GM18508 (cell line): Measurements from ENCODE around the gene TMEM116.

Experiments
- ATAC-seq: cut with Tn5 transposase; IDR thresholded peaks from one replicate; pipeline ENCODE4 v1.9.1; 2021; ENCODE audit warnings: moderate number of reproducible peaks; ENCODE audit not compliant: insufficient read depth, unreplicated experiment

Gene TMEM116

GRCh38 chr12:111907740-111908139 is 105.2 kb downstream of the TMEM116 start:
- ATAC-seq = no peak

- ATAC-seq = no peak
Observed at GRCh38 chr12:111905502-111905901, 107.5 kb downstream of the TMEM116 start.

- no peak for ATAC-seq
Observed at GRCh38 chr12:111904446-111904975, 108.5 kb downstream of the TMEM116 start.

GRCh38 chr12:111901182-111901581 is 111.8 kb downstream of the TMEM116 start:
- ATAC-seq = no peak

GRCh38 chr12:111894556-111894955 is 118.4 kb downstream of the TMEM116 start:
- ATAC-seq = no peak

- ATAC-seq = no peak
Observed at GRCh38 chr12:111893287-111893686, 119.7 kb downstream of the TMEM116 start.

- no peak for ATAC-seq
Observed at GRCh38 chr12:111887926-111888745, 124.8 kb downstream of the TMEM116 start.

GRCh38 chr12:111886662-111887545 is 126.1 kb downstream of the TMEM116 start:
- ATAC-seq = no peak

GRCh38 chr12:111881716-111882115 is 131.2 kb downstream of the TMEM116 start:
- ATAC-seq = no peak
